ENCODE results near the gene PATE1. TPM values are rescaled to one million over a fixed set of nuclear protein-coding genes. Genes with fewer than 3 reads are reported as not detected.

The PATE1 gene
- total RNA-seq, 1 donor from 2014 or later, result not detected

GRCh38 chr11:125728969-125729368 lies 17.1 kb upstream of the PATE1 start:
- DNase-seq (ENCODE audit: low read depth), result no peak
- Histone ChIP-seq H3K27me3 (ENCODE audit: control insufficient read depth, insufficient read depth, low read length) (no peaks in the 10 kb centered on the region), H3K36me3 (ENCODE audit: control insufficient read depth, insufficient read depth, low read length) (no peaks in the 10 kb centered on the region), H3K4me3 (ENCODE audit: low read depth, low read length) (no peak overlapping the region)
- no peak for TF ChIP-seq CTCF (IDR thresholded peaks at IDR 0.05; ENCODE audit: insufficient read depth, low read length, poor library complexity, severe bottlenecking)

DNA sequence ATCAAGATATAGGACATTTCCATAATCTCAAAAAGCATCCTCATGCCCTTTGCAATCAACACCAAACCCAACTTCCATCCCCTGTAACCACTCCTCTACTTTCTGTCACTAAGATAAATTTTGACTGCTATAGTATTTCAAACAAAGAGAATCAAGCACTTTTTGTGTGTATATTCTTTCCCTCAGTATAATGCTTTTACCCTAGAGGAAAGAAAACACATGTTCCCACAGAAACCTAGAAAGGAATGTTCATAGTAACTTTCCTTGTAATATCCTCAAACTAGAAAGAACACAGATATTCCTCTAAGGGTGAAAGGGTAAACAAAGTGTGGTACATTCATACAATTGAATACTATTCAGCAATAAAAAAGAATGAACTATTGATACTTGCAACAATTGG lies 5.5 kb upstream of the PATE1 start:
- DNase-seq (ENCODE audit: low read depth), result no peak
- Histone ChIP-seq H3K4me3 (ENCODE audit: low read depth, low read length) (no peak overlapping the region), H3K36me3 (ENCODE audit: control insufficient read depth, insufficient read depth, low read length) (no peaks in the 10 kb centered on the region), H3K27me3 (ENCODE audit: control insufficient read depth, insufficient read depth, low read length) (no peaks in the 10 kb centered on the region)
- TF ChIP-seq CTCF (IDR thresholded peaks at IDR 0.05; ENCODE audit: insufficient read depth, low read length, poor library complexity, severe bottlenecking), result no peak

DNA sequence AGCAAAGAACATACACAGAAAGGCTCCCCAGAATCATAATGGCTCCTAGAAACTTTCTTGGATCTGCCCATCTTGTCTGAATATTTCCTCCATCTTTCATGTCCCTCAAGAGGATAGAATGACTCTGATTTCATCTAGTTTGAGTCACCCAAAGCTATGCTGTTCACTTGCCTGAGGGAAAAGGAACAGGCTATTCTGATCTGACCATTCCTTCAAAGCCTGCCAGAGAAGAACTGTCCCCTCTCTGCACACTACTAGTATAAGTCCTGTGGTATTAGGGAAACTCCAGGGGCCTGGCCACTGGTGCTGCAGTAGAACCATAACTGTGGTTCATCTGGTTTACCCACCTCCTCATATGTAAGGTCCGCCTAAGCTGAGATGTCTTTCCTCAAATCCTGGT lies 2.4 kb upstream of the PATE1 start:
- TF ChIP-seq CTCF (IDR thresholded peaks at IDR 0.05; ENCODE audit: insufficient read depth, low read length, poor library complexity, severe bottlenecking), result no peak
- no peak for DNase-seq (ENCODE audit: low read depth)
- H3K27me3 ChIP-seq (ENCODE audit: control insufficient read depth, insufficient read depth, low read length), result no peaks in the 10 kb centered on the region
- H3K4me3 ChIP-seq (ENCODE audit: low read depth, low read length), result no peak overlapping the region
- H3K36me3 ChIP-seq (ENCODE audit: control insufficient read depth, insufficient read depth, low read length), result no peaks in the 10 kb centered on the region

DNA sequence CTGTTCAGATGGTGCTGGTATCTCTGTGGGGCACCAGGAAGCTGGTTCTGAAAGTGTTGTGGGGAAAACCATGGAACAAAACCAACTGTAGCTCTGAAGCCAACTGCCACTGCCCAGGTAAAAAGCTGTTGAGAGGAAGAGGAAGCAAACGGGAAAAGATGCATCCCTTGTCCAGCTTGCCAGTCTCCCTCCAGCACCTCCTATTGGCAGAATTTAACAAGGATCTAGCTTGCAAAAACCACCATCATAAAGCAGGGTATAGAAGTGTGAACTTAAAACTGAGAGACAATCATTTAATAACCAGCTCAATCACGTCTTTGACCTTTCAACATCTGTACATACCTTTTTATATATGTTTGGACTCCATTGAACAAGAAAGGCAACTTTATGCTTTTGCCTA lies 4.5 kb downstream of the PATE1 start:
- TF ChIP-seq CTCF (IDR thresholded peaks at IDR 0.05; ENCODE audit: insufficient read depth, low read length, poor library complexity, severe bottlenecking), result no peak
- no peak overlapping the region for H3K4me3 ChIP-seq (ENCODE audit: low read depth, low read length)
- no peaks in the 10 kb centered on the region for H3K36me3 ChIP-seq (ENCODE audit: control insufficient read depth, insufficient read depth, low read length)
- no peak for DNase-seq (ENCODE audit: low read depth)
- H3K27me3 ChIP-seq (ENCODE audit: control insufficient read depth, insufficient read depth, low read length), result no peaks in the 10 kb centered on the region

GRCh38 chr11:125756050-125756449 lies 10.0 kb downstream of the PATE1 start:
- no peak for DNase-seq (ENCODE audit: low read depth)
- no peak overlapping the region for H3K4me3 ChIP-seq (ENCODE audit: low read depth, low read length)
- no peaks in the 10 kb centered on the region for H3K36me3 ChIP-seq (ENCODE audit: control insufficient read depth, insufficient read depth, low read length)
- TF ChIP-seq CTCF (IDR thresholded peaks at IDR 0.05; ENCODE audit: insufficient read depth, low read length, poor library complexity, severe bottlenecking), result no peak
- H3K27me3 ChIP-seq (ENCODE audit: control insufficient read depth, insufficient read depth, low read length), result no peaks in the 10 kb centered on the region

DNA sequence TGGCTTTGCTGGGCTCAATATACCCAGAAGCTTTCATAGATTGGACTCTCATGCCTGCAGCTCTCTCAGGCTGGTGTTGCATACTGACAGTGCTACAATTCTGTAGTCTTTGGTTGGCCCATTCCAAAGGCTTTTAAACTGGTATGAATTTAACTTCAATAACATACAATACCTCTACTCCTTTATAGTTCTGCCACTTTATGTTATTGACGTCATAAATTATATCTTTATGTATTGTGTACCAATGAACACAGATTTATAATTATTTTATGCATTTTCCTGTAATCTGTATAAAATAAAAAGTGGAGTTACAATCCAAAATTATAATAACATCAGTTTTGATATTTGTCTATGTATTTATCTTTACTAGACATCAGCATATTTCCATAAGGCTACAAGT lies 16.4 kb downstream of the PATE1 start:
- TF ChIP-seq CTCF (IDR thresholded peaks at IDR 0.05; ENCODE audit: insufficient read depth, low read length, poor library complexity, severe bottlenecking), result no peak
- no peak overlapping the region for H3K4me3 ChIP-seq (ENCODE audit: low read depth, low read length)
- DNase-seq (ENCODE audit: low read depth), result no peak
- H3K36me3 ChIP-seq (ENCODE audit: control insufficient read depth, insufficient read depth, low read length), result no peaks in the 10 kb centered on the region
- H3K27me3 ChIP-seq (ENCODE audit: control insufficient read depth, insufficient read depth, low read length), result no peaks in the 10 kb centered on the region

Data from kidney epithelial cell (primary cell).